NCI-H1417 (cell line): Measurements from ENCODE around the gene TCF7L2.

Experiments used
- DNase-seq, 3 experiments: peaks; one replicate each; lab custom pipeline; 2025; lab: John Stamatoyannopoulos, UW

TCF7L2 gene

DNA sequence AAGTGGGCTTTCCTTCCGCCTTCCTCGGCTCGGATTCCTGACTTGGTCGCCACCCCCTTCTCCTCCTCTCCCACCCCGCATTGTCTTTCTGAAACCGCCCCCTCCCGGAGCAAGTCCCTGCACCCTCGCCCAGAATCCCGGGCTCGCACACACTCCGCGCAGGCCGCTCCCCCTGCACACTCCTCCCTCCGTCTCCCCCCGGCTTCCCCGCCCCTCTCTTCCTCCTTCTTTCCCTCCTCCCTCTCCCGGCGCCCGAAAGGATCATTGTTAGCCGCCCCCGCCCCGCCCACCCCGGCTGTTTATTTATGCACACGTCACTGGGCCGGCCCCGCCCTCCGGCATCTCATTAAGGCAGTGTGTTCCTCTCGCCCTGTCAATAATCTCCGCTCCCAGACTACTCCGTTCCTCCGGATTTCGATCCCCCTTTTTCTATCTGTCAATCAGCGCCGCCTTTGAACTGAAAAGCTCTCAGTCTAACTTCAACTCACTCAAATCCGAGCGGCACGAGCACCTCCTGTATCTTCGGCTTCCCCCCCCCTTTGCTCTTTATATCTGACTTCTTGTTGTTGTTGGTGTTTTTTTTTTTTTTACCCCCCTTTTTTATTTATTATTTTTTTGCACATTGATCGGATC is at the start of gene TCF7L2:
TCF7L2 (plus strand) TSS at position 373 of the 633 bp plus-strand sequence. CDS start 510 bp downstream, outside the sequence.
- DNase-seq: peak; percentile 76 to 91 (median 81)

DNA sequence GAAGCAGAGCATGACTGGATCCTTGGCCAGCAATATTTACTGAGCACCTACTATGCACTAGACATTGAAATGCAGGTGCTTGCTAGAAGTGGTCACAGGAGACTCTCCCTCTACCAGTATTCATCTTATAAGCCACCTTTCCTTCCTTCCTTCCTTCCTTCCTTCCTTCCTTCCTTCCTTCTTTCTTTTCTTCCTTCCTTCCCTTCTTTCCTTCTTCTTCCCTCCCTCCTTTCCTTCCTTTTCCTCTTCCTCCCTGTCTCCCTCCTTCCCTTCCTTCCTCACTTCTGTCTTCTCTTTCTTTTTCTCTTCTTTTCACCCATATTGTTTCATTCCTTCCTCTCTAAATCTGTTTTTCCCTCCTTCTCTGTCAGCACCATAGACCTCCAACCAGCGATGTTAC is 47.3 kb upstream of the TCF7L2 start:
- DNase-seq: no peak

DNA sequence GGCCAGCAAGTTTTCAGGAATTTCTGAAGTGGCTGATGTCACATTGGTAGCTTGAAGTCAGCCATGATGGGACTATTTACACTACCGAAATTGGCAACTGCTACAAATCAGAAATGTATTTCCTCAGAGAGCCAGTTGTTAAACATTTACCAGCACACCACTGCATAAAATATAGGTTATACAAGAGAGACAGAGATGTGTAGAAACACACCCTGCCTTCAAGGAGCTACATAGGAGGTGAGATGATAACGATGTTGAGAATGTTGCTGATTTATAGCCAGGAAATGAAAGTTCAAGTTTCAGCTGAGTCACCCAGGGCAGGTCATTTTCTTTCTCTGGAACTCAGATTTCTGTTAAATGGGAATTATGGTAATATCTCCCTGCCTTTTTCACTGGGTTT is 46.0 kb upstream of the TCF7L2 start:
- no peak for DNase-seq

DNA sequence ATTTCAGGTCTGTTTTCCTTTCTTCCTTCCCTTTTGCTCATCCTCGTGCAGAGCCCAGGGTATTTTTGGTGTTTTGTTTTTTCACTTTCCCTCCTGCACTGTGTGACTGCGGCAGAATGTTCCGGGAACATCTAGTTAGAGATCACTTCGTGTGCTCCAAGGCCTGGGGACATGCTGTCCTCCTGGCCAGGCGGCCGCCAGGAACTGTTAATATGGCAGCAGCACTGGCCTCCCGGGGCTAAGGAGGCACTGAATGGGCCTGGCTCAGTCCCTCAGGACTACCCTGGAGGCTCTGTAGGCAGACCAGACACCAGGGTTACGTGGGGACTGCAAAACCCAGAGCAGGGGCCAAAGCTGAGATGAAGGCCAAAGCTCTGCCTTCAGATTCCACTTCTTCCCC is 43.1 kb upstream of the TCF7L2 start:
- no peak for DNase-seq

DNA sequence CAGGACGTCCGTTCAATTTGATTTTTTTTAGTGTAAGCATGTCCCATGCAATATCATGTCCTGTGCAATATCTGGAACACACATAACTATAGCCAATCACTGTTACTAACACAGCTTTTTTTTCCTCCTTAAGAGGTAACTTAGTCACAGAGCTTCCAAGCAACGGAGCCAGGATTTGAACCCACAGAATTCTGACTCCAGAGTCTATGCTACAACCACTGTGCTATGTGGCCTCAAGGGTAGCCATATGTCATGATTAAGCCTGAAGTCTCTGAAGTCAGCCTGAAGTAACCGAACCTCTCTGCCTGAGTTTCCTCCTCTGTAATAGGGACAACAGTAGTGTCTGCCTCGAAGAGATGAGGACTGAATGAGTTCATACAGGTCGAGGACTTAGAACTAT is 42.2 kb upstream of the TCF7L2 start:
- no peak for DNase-seq

DNA sequence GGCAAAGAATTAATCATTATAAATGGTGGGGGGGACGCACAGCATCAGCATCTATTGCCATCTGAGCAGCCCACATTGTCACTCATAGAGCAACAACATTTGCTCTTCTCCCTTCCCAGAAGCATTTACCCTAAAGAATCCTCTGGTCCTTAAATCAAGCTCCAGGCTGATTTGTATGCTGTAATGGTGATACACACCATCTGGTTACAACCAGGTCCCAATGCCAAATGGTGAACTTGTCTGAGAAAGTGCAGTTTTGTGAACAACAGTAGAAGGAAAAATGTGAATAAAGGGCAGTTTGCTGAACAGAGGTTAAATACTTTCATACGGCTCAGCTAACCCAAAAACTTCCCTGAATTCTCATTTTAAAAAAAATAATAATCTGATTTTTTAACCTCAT is 38.8 kb upstream of the TCF7L2 start:
- DNase-seq: no peak

DNA sequence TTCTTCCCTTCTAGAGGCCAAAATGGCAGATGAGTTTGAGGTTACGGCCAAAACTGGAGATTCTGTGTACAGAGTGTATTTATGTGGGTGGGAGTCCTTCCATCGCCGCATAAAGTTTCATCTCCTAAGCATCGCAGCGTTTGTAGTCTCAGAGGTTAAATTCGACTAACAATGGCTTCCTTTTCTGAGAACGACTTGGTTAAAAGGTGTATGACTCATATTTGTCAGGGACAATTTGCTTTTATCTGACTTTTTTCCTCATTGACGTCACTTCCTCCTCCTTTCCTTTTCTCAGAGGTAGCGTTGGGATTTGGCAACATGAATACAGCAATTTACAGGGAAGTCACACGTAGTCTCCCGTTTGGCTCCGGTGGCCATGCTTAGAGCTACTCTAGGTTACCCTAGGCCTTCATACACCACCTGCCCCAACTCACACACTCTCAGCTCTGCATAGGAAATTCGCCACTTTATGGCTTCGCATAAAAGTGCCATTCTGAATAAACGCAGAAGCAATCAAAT is 37.6 kb upstream of the TCF7L2 start:
- peak in 1 of 3 experiments; percentile 12 for DNase-seq

DNA sequence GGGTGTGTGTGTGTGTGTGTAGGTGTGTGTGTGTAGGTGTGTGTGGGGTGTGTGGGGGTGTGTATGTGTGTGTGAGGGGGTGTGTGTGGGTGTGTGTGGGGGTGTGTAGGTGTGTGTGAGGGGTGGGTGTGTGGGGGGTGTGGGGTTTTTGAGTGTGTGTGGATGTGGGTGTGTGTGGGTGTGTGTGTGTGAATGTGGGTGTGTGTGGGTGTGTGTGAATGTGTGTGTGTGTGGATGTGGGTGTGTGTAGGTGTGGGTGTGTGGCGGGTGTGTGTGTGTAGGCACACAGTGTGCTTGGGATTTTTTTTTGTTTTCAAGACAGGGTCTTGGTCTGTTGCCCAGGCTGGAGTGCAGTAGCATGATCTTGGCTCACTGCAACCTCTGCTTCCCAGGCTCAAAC is 36.8 kb upstream of the TCF7L2 start:
- no peak for DNase-seq

DNA sequence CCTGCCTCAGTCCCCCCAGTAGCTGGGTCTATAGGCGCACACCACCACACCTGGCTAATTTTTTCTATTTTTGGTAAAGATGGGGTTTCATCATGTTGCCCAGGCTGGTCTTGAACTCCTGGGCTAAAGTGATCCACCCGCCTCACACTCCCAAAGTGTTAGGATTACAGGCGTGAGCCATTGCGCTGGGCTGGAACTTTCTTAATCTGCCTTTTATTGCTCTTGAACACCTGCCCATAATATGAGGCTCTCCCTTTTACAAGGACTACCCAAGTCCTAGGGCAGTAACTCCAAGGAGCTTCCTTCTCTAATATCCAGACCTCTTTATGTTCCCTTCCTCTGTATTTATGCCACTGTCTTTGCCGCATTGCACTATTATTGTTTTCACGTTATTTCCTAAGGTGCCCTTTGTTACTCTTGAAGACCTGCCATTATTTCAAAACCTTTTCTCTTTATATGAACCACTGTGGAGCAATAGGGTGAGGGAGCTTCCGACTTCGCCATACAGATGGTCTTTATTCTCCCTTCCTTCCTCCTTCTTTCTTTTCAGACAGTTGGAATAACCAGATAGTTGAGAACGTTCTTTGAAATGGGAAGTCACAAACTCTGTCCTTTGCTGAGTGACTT is 36.3 kb upstream of the TCF7L2 start:
- no peak for DNase-seq

DNA sequence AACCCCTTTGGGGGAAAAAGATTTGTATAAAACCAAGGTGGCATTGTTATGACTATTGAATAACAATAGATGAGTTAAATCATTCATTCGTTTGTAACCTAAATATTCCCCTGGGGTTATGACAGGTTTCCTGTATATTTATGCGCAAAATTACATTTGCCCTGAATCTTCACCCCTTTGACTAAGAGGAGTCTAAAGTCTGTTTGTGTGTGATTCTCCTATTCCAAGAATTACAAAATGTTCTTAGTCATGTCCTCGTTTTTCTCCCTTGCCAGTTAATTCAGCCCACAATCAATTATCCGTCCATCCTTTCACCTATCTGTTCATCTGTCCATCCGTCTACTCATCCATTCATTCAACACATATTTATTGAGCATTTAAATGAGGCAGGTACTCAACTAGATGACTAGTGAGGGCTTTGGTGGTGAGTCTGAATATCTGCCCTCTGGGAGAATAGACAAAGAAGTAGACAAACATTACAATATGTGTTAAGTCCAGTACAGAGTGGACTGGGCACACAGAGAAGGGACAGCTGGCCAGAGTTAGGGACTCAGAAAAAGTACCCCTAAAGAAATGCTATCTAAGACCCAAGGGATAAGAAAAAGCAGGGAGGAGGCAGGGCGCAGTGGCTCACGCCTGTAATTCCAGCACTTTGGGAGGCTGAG is 35.6 kb upstream of the TCF7L2 start:
- DNase-seq: no peak

DNA sequence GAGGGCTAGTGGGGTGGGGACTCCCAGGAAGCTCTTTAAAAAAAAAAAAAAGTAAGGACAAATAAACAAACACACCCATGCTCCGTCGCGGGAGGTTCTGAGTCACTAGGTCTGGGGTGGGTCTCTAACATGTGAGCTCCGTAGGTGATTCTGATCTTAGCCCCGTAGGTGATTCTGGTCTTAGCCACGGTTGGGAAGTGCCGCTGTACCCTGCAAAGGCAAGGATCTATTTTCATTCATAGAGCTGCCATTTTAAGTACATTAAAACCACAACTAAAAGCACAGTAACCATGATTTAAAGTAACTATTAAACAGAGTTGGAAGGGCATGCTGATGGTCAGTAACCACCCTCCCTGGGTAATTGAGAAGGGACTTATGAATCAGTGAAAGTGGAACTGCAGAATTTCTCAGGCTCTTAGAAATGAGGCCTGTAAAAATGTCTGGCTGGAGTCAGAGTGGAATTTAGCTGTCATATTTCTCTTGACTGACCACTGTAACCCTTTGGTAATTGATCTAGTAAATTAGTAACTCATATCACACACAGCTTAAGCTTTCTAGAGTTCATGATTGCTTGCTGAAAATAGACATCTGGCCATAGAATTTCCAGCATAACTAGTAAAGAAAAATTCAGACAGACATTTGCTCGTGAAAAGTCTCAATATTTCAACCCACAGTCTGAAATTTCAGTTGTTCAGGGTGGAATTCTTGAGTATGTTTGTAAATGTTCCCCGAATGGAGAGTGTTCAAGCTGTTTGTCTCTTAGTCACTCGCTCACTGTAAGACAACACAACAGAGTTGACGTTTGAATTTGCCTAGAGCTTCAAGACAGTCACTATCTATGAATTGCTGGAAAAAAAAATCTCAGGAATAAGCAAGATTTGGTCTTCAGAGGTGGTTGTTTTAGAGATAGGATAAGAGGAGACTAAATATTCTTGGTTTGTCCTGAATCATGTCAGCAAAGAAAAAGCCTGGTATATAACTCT is 34.2 kb upstream of the TCF7L2 start:
- DNase-seq: no peak

DNA sequence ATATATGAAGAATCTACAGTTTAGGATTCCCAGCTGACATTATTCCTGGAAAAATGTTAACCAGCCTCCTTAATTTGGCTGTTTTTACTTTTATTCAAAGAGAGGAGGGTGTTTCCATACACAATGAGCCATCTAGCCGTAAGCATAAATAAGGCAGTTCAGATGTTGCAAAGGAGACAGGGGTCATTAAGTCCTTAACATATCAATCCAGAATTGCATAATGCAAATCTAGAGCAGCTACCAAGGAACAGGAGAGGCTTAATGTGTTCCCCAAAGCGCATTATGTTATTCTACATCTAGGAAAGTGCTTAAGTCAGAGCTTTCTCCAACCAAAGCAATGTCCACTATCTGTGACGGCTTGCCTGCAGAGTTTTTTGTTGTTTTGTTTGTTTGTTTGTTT is 32.4 kb upstream of the TCF7L2 start:
- DNase-seq: no peak

DNA sequence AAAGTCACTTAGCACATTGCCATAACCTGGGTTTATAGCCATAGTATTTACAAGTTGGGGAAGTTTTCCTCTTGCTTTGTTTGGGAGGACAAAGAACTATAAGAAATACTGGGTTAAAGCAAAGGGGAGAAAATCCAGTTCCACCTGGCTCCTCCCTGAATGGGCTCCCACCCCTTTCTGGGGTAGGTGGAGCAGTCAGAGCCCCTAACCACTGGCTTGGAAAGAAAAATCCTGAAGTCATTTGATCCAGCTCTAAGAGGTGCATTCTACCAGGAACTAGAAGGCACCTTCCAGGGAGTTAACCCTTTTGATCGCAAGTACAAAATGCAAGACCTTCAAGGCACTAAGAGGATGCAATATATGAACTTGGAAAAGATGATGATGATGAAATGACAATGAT is 31.3 kb upstream of the TCF7L2 start:
- no peak for DNase-seq

DNA sequence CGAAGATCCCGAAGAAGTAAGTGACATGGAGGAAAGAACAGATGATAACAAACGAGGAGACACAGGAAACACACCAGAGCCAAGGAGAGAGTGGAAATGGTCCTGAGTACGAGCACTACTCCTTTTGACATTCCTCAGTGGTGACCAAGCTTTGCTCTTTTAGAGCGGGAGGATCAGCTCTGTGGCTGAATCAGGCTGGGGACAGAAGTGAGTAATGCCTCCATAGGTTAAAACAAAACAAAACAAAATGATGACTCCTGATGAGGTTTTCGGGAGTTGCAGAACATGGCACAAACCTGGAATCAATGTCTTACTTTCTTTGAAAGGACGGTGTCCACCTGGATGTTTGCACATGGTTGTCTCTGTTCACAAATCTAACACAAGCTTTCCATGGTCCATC is 30.3 kb upstream of the TCF7L2 start:
- DNase-seq: no peak

DNA sequence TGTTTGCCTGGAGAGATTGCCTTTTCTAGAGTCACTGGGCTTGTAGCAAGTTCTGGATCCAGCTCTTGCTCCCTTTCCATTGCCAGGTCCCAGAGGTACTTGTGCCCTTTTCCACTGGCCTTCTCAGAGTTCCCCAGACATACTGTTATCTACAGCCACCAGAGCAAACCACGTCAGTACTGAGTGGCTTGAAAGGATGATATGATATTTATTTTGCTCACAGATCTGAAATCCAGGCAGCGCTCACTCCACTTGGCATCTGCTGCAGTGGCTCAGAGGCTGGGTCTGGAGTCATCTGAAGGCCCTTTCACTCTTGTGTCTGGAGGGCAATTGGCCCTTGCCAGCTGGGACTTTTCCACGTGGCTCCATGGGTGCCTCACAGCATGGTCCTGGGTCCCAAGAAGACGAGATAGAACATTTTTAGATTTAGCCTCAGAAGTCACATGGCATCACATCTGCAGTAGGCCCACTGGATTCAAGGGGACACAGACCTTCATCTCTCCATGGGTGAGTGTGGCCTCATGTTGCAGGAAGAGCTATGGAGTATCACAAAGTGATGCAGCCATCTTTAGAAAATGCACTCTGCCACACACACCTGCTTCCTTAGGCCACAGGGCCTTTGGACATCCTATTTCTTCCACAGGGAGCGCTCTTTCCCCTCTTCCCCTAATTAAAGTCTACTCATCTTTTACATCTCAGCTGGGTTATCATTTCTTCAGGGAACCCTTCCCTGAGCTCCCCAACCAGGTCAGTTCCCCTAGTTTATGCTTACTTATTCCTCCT is 22.9 kb upstream of the TCF7L2 start:
- DNase-seq: no peak

DNA sequence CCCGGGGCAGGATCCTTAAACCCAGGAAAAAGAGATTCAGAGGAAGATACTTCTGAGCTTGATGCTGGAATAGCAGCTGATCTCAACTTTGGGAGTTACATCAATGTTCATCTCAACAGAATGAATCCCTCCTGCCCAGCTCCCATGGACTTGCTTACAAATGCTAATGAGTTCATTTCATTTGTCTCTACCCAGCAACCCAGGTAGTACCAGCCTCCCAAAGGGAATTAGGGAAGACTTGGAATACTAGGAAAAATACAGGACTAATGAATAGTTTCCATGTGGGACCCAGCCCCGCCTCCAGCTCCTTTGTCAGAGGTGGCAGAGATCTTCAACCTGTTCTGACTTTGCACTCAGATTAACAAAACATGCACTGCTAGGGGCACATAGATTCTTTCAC is 22.1 kb upstream of the TCF7L2 start:
- DNase-seq: no peak

DNA sequence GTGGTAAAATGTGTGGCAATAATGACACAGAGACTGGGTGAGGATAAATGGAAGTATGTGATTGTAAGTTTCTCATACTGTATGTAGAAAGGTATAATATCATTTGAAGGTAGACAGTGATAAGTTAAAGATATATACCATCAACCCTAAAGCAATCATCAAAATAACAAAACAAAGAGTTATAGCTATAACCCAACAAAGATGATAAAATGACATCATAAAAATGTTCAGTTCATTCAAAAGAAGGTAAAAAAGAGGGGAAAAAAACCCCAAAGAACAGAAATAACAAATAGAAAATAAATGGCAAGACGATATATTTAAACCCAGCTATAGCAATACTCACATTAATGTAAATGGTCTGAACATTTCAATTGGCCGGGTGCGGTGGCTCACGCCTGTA is 17.4 kb upstream of the TCF7L2 start:
- DNase-seq: no peak

DNA sequence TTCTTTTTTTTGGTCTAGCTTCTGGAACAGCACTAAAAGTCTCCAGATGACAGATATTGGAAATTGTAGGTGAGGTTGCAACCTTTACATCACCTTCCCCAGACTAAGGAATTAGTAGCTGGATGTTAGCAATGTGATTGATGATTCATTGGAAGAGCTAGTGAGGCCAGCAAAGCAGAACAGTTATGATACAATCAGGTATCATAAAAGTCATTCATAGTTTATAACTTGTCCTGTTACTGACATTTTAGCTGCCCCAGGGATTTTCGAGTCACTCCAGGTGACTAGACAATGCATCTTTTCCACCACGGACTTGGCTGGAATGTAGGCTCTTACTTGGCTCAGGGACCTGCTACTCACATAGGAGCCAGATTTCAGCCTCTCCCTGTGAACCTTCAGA is 15.9 kb upstream of the TCF7L2 start:
- no peak for DNase-seq

DNA sequence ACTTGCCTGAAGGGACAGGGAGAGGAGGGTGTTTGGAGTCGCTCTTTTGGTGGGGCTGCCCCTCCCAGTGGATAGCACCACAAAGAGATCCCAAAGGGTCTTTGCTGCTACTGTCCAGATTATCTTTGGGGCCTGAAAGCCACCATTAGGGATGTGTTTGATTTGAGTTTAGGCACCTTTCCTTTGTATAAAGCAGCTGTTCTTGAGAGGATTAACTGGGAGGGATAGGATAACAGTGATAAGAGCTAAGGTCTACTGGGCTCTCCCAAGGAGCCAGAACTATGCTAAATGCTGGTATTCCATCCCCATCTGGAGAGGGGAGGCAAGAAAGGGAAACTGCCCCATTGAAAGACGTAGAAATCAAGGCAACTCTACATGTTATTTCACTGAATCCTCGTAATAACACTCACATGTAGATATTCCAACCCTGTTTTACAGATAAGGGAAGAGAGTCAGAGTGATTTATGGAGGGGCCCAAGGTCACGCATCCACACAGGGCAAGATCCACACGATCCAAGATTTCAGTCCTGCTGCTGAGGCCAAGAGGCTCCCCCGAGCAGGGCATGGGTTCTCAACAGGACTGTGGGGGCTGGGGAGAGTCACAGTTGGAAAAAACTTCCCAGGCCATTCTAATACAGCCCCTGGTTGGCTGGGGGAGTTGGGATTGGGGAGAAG is 11.1 kb upstream of the TCF7L2 start:
- DNase-seq: no peak

DNA sequence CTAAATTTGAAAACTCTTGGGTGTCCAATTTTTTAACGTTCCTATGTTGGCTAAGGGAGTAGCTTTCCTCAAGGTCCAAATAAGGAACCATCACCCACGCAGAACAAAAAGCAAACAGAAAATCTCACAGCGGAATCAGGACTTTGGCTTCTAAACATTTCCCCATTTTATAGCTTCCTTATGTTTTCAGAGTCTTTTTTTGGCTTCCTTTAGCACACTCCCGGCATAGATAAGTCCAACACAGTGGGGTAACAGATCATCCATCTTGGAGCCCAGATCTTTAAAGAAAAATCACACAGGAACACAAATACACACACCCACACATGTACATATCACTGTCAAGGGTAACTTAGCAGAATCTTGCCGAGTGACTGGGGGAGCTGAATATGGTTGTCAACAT is 4.2 kb upstream of the TCF7L2 start:
- DNase-seq: no peak

DNA sequence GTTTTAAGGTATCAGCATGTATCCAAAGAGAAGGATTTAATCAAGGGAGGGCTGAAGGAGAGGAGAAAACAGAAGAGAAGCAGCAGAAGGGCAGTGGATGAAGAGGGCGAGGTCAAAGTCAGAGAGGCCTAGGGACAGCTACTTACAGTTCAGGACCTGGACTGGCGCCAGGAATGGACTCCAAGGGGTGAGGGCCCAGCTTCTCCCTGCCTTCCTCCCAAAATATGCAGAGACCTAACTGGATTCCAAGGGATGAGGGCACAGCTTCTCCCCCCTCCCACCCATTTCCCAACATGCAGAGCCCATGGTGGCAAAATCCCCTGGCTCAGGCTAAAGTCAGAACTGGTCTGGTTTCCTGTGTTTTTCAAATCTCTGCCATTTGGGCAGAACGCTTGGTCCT is 3.4 kb upstream of the TCF7L2 start:
- DNase-seq: no peak
